GM18505 (cell line): ENCODE measurements around the gene CTSZ.
"Not testable (repeated sequence)": the region's sequence is repeated elsewhere in the genome, so short reads cannot be mapped to it uniquely, and the experiment has no call there.

Experiments
- ATAC-seq: cut with Tn5 transposase; IDR thresholded peaks from one replicate; pipeline ENCODE4 v1.9.1; 2021; ENCODE audit not compliant: unreplicated experiment
- POLR2A ChIP-seq: IDR thresholded peaks from 4 replicates; pipeline ENCODE4 v1.6.1; 2011; ENCODE audit warnings: borderline replicate concordance; ENCODE audit not compliant: insufficient read depth, insufficient read length; ENCODE audit errors: extremely low read depth

Gene CTSZ

DNA sequence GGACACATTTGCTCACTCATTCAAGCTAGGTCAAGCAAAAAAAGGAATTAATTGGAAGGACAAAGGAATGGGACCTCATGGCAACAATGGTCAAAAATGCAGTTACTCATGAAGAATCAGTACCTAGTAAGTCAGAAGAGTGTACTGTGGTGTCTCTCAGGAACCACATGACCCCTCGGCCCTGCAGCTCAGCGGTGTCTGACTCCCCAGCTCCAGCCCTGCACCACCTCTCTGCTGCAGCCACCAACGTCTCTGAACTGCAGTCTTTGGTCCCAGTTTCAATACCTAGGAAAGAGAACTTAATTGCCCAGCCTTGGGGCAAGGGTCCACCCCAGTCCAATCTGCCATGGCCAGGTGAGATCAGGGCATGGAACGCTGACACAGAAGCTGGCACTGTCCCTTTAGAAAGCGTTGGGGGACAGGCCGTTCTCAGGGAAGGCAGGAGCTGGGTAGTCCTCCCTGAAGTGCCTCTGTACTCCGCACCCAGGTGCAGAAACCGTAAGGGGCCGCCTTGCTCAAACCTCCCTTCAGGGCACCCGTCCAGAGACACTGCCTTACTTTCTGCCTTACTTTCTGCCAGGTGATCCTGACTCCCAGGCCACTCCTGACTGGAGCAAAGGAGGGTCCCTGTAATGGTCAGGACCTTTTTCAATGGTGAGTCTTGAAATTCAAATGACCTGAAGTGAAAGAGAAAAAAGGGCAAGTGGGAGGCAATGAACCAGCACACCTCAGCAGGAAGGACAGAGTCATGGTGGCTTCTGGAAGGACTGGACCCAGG lies 39.2 kb downstream of the CTSZ start:
- no peak for ATAC-seq
- TF ChIP-seq POLR2A: no peak

DNA sequence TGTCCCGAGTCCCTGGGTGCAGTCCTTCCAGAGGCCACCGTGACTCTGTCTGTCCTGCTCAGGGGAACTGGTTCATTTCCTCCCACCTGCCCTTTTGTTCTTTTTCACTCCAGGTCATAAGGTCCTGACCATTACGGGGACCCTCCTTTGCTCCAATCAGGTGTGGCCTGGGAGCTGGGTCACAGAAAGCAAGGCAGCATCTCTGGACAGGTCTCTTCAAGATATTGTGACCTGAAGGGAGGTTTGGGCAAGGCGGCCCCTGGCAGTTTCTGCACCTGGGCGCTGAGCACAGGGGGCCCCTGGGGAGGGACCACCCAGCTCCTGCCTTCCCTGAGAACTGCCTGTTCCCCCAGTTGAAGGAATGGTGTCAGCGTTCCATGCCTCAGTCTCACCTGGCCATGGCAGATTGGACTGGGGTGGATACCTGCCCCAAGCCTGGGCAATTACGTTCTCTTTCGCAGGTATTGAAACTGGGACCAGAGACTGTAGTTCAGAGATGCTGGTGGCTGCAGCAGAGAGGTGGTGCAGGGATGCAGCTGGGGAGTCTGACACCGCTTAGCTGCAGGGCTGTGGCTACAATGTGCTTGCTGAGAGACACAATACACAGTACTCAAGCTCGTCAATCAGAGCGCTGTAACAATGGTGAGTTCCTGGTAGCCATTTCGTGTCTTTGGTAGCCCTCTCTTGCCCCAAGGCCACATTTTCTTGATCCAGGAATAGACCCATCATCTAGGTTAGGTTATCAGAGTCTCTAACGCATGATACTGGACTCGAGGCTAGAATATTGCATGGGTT lies 41.6 kb downstream of the CTSZ start:
- ATAC-seq: no peak
- no peak for TF ChIP-seq POLR2A

DNA sequence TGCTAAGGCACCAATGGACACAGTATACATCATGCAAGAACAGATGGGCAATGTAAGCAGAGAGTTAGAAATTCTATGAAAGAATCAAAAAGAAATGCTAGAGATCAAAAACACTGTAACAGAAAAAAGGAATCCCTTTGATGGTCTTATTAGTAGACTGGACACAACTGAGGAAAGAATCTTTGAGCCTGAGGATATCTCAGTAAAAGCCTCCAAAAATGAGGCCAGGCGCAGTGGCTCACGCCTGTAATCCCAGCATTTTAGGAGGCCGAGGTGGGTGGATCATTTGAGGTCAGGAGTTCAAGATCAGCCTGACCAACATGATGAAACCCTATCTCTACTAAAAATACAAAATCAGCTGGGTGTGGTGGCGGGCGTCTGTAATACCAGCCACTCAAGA lies 43.1 kb downstream of the CTSZ start:
- ATAC-seq: not testable (repeated sequence)

DNA sequence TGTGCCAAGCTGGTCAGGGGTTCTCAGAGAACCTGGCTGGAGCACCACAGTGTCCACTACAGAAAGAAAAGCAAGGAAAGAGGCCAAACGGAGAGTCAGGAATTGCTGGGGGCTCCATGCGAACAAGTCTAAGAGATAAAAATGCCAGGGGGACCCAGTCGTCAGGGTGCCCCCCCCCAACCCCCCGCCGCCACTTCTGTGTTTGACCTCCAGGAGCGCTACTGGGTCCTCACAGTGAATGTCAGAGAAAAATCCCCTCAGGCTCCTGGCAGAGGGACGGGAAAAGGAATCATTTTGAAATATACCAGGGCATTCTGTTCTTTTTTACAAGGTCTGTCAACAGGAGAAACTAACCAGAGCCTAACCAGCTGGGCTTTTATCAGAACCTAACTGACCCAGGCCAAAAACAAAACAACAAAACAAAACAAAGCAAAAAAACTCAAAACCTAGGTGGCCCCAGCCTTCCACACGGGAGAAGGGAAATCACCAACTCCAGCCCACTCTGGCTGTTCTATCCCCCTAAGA lies 43.9 kb downstream of the CTSZ start:
- no peak for ATAC-seq
- no peak for TF ChIP-seq POLR2A

DNA sequence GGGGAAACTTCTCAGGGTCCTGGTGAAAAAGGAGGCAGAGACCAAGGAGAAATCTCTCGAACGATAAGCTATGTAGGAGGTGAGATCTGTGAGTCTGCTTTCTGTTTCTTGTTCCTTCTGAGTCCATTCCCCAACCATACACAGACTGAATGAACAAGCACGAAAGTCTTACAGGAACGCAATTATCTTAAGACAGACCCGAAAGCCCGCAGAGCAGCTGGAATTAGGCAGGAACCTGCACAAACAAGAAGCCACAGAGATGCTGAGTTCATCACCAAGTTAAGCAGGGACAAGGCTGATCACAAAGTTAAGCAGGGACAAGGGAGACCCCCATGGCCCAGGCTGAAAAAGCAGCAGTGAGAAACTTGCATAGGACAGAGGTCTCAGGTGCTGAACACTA lies 47.4 kb downstream of the CTSZ start:
- TF ChIP-seq POLR2A: no peak
- no peak for ATAC-seq

DNA sequence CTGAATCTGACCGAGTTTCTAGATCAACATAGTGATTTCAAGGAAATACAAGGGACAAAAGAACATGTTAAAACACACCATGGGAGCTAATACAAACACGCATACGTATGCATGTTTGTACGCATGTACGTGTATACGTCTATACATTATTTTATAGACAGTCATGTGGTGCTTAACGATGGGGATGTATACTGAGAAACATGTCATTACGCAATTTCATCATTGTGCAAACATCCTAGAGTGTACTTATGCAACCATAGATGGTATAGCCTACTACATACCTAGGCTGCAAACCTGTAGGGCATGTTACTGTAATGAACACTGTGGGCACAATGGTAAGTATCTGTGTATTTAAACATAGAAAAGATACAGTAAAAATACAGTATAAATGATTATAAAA lies 51.0 kb downstream of the CTSZ start:
- no peak for TF ChIP-seq POLR2A
- no peak for ATAC-seq

DNA sequence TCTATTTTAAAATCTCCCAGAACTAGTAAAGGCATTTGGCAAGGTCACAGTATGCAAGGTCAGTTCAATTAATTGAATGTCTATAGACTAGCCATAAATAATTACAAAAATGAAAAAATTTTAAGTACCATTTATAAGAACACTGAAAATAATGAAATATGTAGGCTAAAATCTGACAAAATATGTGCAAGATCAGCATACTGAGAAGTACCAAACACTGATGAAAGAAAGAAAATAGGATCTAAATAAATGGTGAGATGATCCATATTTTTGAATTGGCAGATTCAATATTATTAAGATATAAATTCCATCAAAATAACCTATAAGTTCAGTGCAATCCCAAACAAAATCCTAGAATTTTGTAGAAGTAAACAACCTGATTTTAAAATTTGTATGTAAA lies 54.0 kb downstream of the CTSZ start:
- ATAC-seq: no peak
- TF ChIP-seq POLR2A: no peak

DNA sequence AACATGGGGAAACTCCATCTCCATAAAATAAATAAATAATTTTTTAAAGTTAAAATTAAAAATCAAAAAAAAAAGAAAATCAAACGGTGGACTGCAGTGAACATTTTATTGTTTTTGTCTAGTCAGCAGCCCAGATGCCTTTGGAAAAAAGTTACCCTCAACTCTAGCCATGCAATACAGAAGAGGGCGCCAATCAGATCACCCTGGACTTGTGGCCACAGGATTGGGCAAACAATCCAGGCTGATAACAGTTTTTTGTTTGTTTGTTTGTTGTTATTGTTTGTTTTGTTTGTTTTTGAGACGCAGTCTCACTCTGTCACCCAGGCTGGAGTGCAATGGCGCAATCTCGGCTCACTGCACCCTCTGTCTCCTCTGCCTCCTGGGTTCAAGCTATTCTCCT lies 56.5 kb downstream of the CTSZ start:
- TF ChIP-seq POLR2A: no peak
- no peak for ATAC-seq

DNA sequence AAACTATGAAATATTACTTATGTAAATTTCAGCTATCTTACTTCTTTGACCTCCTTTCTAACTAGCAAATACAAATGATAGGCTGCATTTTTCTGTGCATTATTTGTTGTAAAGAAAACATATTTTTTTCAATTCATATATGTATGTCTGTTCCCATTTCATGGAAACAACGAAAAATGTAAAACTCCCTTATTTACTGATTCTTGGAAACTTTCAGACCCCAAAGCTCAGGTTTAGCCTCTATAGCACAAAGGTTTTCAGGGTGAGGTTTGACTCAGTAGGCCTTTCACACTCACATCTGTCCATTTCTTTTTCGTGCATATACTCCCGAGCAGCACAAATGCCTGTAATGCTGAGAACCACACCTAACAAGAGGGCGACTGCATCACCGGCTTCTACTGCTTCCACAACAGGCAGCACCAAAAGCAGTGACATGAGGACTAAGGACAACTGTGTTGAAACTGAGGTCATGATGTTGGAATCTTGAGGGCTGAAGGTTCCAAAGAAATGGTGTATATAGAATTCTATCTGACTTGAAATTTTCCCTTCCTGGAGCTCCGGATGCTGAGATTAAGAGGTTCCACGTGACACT lies 59.2 kb downstream of the CTSZ start:
- ATAC-seq: not testable (repeated sequence)

DNA sequence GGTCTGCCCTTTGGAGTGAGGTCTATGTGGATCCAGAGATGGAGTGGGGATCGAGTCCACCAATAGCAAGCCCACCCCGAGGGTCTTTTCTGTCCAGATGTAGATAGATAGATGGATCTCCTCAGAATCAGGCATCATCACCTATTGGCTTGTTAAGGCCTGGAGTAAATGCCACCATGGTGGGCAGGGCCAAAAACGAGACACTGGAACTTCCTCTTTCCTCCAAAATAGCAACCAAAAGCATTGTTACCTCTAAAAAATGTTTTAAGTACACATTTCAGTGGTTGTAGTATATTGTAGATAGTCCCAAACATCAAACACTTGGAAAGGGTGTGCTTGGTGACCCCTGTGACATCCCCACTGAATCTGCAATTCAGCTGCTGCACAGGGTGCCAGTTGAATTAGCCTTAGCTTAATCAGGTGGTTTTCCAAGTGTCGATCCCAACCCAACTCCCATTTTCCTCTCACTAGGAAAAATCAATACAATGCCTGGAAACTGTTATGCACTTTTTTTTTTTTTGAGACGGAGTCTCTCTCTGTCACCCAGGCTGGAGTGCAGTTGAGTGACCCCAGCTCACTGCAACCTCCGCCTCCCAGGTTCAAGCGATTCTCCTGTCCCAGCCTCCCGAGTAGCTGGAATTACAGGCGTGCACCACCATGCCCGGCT lies 61.0 kb downstream of the CTSZ start:
- ATAC-seq: no peak
- no peak for TF ChIP-seq POLR2A
